Epithelial cell of proximal tubule (primary cell): ENCODE data around the gene ZNF782. TPM values are rescaled to one million over a fixed set of nuclear protein-coding genes. Genes with fewer than 3 reads are reported as not detected.
A peak's percentile ranks its signal among the peaks of the same experiment; 100 is the strongest.

Source experiments
- DNase-seq: peaks from one replicate; pipeline ENCODE4 v3.0.0-alpha.2; 2011; ENCODE audit warnings: low read depth
- H3K4me3 ChIP-seq: 2 replicates; pipeline ENCODE4 v1.5.1; 2011; ENCODE audit warnings: low read depth, mild to moderate bottlenecking, low read length
- total RNA-seq: library from RNA; depleted of rRNA; stranded (reverse); fragments of >200 nt; gene quantifications from 2 replicates; pipeline ENCODE4 v1.2.3, GENCODE V29; 2015
- TF ChIP-seq, protein P1 (sequence below): conservative IDR thresholded peaks from 2 replicates; pipeline ENCODE4 v1.5.1; 2012; ENCODE audit warnings: low read depth, mild to moderate bottlenecking, low read length

The ZNF782 gene
- total RNA-seq, 1 donor from 2014 or later: 3.9 TPM

DNA sequence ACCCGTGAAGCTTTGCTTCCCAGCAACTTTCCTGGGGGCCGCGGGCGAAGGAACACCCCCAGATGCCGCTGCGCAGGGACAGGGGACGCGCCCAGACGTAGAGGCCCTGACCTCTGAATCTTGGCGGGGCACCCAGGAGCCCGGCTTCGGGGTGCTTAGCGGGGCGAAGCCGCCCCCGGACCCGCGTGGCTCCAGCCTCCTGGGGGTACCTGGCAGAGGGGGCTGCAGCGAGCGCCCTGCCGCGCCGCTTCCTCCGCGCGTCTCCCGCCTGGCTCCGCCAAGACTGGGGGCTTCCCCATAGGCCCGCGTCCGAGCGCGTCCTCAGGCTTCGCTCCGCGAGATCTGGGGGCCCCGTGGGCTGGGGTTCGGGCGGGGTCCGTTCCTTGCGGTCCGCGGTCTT, 23.0 kb upstream of the ZNF782 start:
- no peak for DNase-seq
- TF ChIP-seq, protein P1, sequence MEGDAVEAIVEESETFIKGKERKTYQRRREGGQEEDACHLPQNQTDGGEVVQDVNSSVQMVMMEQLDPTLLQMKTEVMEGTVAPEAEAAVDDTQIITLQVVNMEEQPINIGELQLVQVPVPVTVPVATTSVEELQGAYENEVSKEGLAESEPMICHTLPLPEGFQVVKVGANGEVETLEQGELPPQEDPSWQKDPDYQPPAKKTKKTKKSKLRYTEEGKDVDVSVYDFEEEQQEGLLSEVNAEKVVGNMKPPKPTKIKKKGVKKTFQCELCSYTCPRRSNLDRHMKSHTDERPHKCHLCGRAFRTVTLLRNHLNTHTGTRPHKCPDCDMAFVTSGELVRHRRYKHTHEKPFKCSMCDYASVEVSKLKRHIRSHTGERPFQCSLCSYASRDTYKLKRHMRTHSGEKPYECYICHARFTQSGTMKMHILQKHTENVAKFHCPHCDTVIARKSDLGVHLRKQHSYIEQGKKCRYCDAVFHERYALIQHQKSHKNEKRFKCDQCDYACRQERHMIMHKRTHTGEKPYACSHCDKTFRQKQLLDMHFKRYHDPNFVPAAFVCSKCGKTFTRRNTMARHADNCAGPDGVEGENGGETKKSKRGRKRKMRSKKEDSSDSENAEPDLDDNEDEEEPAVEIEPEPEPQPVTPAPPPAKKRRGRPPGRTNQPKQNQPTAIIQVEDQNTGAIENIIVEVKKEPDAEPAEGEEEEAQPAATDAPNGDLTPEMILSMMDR: no peak
- H3K4me3 ChIP-seq: peak overlapping the region; percentile 45

DNA sequence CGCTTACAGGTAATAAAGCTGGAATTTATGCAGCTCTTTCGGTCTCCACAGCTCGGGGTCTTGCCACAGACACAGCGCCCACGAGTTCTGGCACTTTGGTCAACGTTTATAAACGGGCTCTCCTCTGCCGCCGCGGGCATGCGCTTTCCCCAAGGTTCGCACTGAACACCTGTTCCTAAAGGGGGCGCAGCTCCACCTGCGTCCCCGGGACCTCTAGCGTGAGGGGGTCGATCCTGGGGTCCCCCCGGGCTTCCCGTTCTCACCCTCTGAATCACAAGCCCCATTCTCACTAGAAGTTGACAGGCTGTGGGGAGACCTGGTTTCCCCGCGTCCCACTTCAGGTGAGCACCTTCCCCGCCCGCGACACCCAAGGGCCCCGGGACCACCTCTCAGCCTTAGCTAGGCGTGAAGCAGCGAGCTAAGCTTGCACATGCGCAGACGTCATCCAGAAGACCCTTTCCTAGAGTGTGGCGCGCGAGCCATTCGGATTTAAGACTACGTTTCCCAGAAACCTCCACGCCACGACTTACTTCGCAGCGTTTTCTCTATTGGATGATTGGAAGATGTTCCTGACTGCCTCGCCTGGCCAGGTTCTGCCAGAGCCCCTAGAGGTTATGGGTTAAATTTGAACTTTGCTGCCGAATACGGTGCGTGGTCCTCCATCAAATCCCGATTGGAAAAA, 21.3 kb upstream of the ZNF782 start:
- H3K4me3 ChIP-seq: peak overlapping the region; percentile 69
- TF ChIP-seq, protein P1: peak; percentile 56
- no peak for DNase-seq

DNA sequence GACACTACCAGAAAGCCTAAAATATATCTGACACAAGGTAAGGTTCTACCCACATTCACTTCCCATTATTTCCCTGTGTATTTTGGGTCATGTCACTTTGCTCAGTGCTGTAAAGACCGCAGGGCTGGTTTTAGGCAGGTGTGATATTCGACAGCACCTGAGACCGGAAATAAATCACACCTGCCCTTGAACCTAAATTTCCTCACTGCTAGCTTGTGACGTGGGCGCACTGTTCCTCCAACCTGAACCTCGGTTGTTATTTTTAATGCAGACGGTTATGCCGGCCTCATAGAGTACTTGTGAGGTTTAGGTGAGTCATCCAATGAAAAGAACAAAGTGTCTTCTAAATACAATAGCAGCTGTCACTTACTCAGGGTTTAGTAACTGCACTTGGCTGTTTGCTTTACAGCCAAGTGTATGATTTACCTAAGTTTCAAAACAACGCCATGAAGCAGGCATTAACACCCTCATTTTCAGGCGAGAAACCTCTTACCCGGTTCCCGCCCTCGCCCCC, 20.7 kb upstream of the ZNF782 start:
- TF ChIP-seq, protein P1: no peak
- DNase-seq: peak; percentile 97
- peak overlapping the region; percentile 69 for H3K4me3 ChIP-seq

DNA sequence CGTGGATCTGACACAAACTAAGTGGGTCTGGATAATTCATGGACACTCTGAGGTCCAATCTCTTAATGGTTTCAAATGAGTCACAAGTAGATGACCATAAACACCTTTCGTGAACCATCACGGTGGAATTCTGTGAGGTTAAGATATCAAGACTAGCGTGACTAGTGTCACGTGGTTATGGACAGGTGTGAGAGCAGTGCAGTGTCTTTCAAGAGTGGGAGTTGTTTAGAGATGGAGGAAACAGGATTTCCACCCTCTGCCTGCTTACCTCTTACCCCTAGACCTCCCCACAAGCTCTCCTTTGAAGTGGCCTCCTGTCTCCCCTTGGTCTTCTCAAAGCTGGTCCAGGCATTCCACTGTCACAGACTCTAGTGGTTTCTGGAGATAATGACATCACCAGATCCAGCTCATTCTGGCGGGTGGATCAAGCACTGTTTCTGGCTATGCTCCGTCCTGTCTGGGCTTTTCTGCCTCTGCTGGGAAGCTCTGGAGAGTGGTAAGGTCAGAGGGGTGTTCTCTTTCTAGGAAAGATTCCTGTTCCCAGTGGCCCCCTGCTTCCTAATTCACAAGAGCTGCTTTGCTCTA, 20.0 kb upstream of the ZNF782 start:
- DNase-seq: no peak
- TF ChIP-seq, protein P1: no peak
- no peak overlapping the region for H3K4me3 ChIP-seq

DNA sequence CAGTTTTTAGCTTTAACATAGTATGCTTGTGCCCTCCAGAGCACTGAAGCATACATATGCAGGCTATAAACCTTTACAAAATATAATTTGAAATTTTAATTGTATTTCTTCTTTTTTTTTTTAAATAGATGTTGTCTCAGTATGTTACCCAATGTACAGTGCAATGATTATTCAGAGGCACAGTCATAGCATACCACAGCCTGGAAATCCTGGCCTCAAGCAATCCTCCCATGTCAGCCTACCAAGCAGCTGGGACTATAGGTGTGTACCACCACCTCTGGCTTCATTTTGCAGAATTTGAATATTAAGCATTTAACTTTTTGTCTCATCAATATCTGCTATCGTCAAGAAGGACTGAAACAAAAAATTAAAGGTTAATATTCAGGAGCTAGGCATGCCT, 16.9 kb upstream of the ZNF782 start:
- no peak for DNase-seq
- H3K4me3 ChIP-seq: no peak overlapping the region
- TF ChIP-seq, protein P1: no peak

DNA sequence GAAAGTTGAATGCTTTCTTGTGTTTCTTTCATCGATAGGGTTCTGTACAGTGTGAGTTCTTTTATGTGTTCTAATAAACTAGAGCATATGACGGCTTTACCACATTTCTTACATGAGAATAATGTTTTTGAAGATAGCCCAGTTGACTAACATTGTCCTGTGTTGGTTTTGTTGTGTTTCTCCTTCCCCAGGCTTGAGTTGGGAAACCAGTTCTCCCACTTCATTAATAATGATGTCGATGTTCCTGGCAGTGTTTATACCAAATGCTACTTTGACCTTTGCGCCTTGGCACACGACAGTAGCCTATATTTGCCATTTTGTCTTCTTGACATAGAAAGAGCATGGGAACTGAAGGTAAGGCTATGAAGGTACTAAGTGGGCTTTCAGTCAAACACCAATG, 14.4 kb upstream of the ZNF782 start:
- TF ChIP-seq, protein P1: no peak
- no peak for DNase-seq
- H3K4me3 ChIP-seq: no peak overlapping the region
